GM12878 (cell line): ENCODE measurements around the gene DUSP16. TPM values are rescaled to one million over a fixed set of nuclear protein-coding genes. Genes with fewer than 3 reads are reported as not detected.

Source experiments
- ATAC-seq: fragments of 200-7000 bp; cut with Tn5 transposase; 3 replicates; pipeline ENCODE4 v1.9.1; 2020; ENCODE audit warnings: mild to moderate bottlenecking, moderate library complexity
- BruUV-seq: library from RNA; stranded (reverse); fragments of 400-500 nt; replicated peaks from 2 replicates; lab custom pipeline; 2021; lab: Mats Ljungman, UMichigan
- CTCF ChIA-PET: fragments of 300-600 bp; sonication (Branson Sonifier 250); formaldehyde crosslinking; extraction: SDS; loops from one replicate; lab custom pipeline; 2021; ENCODE audit warnings: inconsistent platforms; lab: Yijun Ruan, JAX
- POLR2A ChIA-PET: fragments of 350-600 bp; formaldehyde crosslinking; extraction: SDS; loops from one replicate; lab custom pipeline; 2021; ENCODE audit warnings: inconsistent platforms; lab: Charles Lee
- RAD21 ChIA-PET: fragments of 300-600 bp; sonication (Branson Sonifier 250); formaldehyde crosslinking; loops from one replicate; lab custom pipeline; 2023; ENCODE audit warnings: antibody characterized with exemption; ENCODE audit not compliant: unreplicated experiment; lab: Charles Lee
- SMC1A ChIA-PET: fragments of 300-600 bp; sonication (Branson Sonifier 250); formaldehyde crosslinking; loops from one replicate; lab custom pipeline; 2023; ENCODE audit not compliant: unreplicated experiment, uncharacterized antibody; lab: Charles Lee
- DNase-seq: peaks from one replicate; pipeline ENCODE4 v3.0.0-alpha.2; 2011; ENCODE audit warnings: low read depth, low spot score
- FAIRE-seq: peaks from 3 replicates; lab custom pipeline; 2011; peaks lifted over from hg19 to GRCh38; lab: Jason Lieb, UNC
- H2AFZ ChIP-seq: 2 replicates; pipeline ENCODE4 v1.6.0; 2011; ENCODE audit warnings: low read depth, low read length, control low read depth; ENCODE audit not compliant: control insufficient read depth
- H3K27ac ChIP-seq: 2 replicates; pipeline ENCODE4 v1.5.1; 2011; ENCODE audit warnings: control low read depth; ENCODE audit not compliant: control insufficient read depth, insufficient read depth
- H3K27me3 ChIP-seq, 2 experiments: replicated peaks in 1 of 2; 2 replicates each; pipeline versions ENCODE4 v1.6.0 to v1.6.1; 2011; ENCODE audit warnings: low read length in 1 of 2; ENCODE audit not compliant: control insufficient read depth in 2 of 2, insufficient read depth in 2 of 2
- H3K36me3 ChIP-seq, 2 experiments: 2 replicates each; pipeline ENCODE4 v1.5.1; 2011; ENCODE audit warnings: low read length in 1 of 2; ENCODE audit not compliant: control insufficient read depth in 2 of 2, insufficient read depth in 2 of 2
- H3K4me1 ChIP-seq: 2 replicates; pipeline ENCODE4 v1.6.1; 2011; ENCODE audit warnings: mild to moderate bottlenecking, low read length, moderate library complexity, mixed read lengths; ENCODE audit not compliant: control insufficient read depth, insufficient read depth
- H3K4me2 ChIP-seq: 2 replicates; pipeline ENCODE4 v1.6.0; 2011; ENCODE audit warnings: control low read depth; ENCODE audit not compliant: control insufficient read depth, insufficient read depth
- H3K4me3 ChIP-seq: fragments of 200-600 bp; sonication (generic); 2 replicates; pipeline ENCODE4 v1.5.1; 2016
- H3K79me2 ChIP-seq: 2 replicates; pipeline ENCODE4 v1.6.0; 2011; ENCODE audit warnings: low read length; ENCODE audit not compliant: control insufficient read depth, insufficient read depth
- H3K9ac ChIP-seq: 2 replicates; pipeline ENCODE4 v1.8.0; 2011; ENCODE audit warnings: low read length, control low read depth, mixed read lengths; ENCODE audit not compliant: control insufficient read depth, insufficient read depth
- H3K9me3 ChIP-seq: replicated peaks from 3 replicates; pipeline ENCODE4 v1.5.1; 2011; ENCODE audit warnings: mild to moderate bottlenecking, low read length; ENCODE audit not compliant: control insufficient read depth, insufficient read depth
- H4K20me1 ChIP-seq: 2 replicates; pipeline ENCODE4 v1.6.0; 2011; ENCODE audit not compliant: control insufficient read depth, insufficient read depth
- CBFB ChIP-seq: IDR thresholded peaks from 2 replicates; pipeline ENCODE4 v1.6.1; 2016; ENCODE audit warnings: antibody characterized with exemption, low read depth
- CBX5 ChIP-seq: sonication (generic); IDR thresholded peaks from 2 replicates; pipeline ENCODE4 v1.6.1; 2016; ENCODE audit warnings: low read depth, moderate library complexity, mild to moderate bottlenecking, inconsistent platforms
- CEBPB ChIP-seq, 2 experiments: fragments of 150-350 bp in 1 of 2; IDR thresholded peaks; 2 replicates each; pipeline ENCODE4 v1.6.1; 2012 to 2014; ENCODE audit warnings: low read depth in 2 of 2, low read length in 2 of 2, borderline replicate concordance in 1 of 2, inconsistent platforms in 1 of 2
- EED ChIP-seq: sonication (generic); IDR thresholded peaks from 2 replicates; pipeline ENCODE4 v1.6.1; 2016; ENCODE audit warnings: antibody characterized with exemption, low read depth
- EGR1 ChIP-seq, 2 experiments: IDR thresholded peaks; 1 replicate in 1 of 2; 2 replicates in 1 of 2; pipeline ENCODE4 v1.6.1; 2011 to 2012; ENCODE audit warnings: low read depth in 2 of 2, low read length in 2 of 2, borderline replicate concordance in 1 of 2, mild to moderate bottlenecking in 1 of 2, moderate library complexity in 1 of 2
- EP300 ChIP-seq, 2 experiments: fragments of 150-350 bp in 1 of 2; IDR thresholded peaks; 2 replicates each; pipeline ENCODE4 v1.6.1; 2011 to 2012; ENCODE audit warnings: low read depth in 2 of 2, low read length in 2 of 2, borderline replicate concordance in 1 of 2, improper control_type of control experiment in 1 of 2, inconsistent platforms in 1 of 2; ENCODE audit not compliant: control insufficient read depth in 1 of 2
- KAT2A ChIP-seq: conservative IDR thresholded peaks from 2 replicates; pipeline ENCODE4 v1.6.1; 2011; ENCODE audit warnings: low read depth, low read length; ENCODE audit not compliant: control insufficient read depth
- MEF2A ChIP-seq: IDR thresholded peaks from 2 replicates; pipeline ENCODE4 v1.6.1; 2011; ENCODE audit warnings: low read depth, mild to moderate bottlenecking, low read length, moderate library complexity; ENCODE audit not compliant: insufficient read depth
- MXI1 ChIP-seq: fragments of 150-350 bp; IDR thresholded peaks from 2 replicates; pipeline ENCODE4 v1.6.1; 2011; ENCODE audit warnings: low read depth, mild to moderate bottlenecking, inconsistent platforms, low read length, improper control_type of control experiment
- NFYB ChIP-seq: IDR thresholded peaks from 2 replicates; pipeline ENCODE4 v1.6.1; 2011; ENCODE audit warnings: low read depth, mild to moderate bottlenecking, low read length, improper control_type of control experiment, moderate library complexity; ENCODE audit not compliant: insufficient read depth
- RB1 ChIP-seq: fragments of 450-650 bp; formaldehyde crosslinking; IDR thresholded peaks from 2 replicates; pipeline ENCODE4 v1.6.1; 2017; ENCODE audit warnings: mild to moderate bottlenecking, borderline replicate concordance
- SIX5 ChIP-seq: IDR thresholded peaks from 2 replicates; pipeline ENCODE4 v1.6.1; 2011; ENCODE audit warnings: mild to moderate bottlenecking, low read depth, low read length, moderate library complexity; ENCODE audit not compliant: severe bottlenecking
- ZNF274 ChIP-seq: IDR thresholded peaks from one replicate; pipeline ENCODE4 v1.8.0; 2011; ENCODE audit not compliant: insufficient read length, insufficient read depth
- ZNF622 ChIP-seq: fragments of 450-650 bp; IDR thresholded peaks from 2 replicates; pipeline ENCODE4 v1.6.1; 2017; ENCODE audit warnings: mild to moderate bottlenecking, inconsistent platforms
- ZSCAN29 ChIP-seq: fragments of 450-650 bp; IDR thresholded peaks from 2 replicates; pipeline ENCODE4 v1.6.1; 2017; ENCODE audit warnings: mild to moderate bottlenecking, moderate library complexity
- WGBS: methylation state at CpG from one replicate; pipeline ENCODE4 v1.1.6; 2016; ENCODE audit warnings: low lambda C conversion rate; ENCODE audit not compliant: insufficient replicate concordance, insufficient coverage; ENCODE audit errors: missing lambda C conversion rate; 5-methylcytosine and 5-hydroxymethylcytosine counted together
- in situ Hi-C: fragments of 300-500 bp; cut with MboI; formaldehyde crosslinking; loops from 9 replicates; pipeline ENCODE4 v1.14.3; 2018; ENCODE audit warnings: mixed read lengths
- intact Hi-C: fragments of 100-400 bp; cut with micrococcal nuclease; formaldehyde crosslinking; loops from one replicate; pipeline ENCODE4 v1.14.2; 2022; ENCODE audit not compliant: unreplicated experiment
- polyA plus RNA-seq, 11 experiments: library from polyadenylated mRNA; depleted of rRNA in 4 of 11; unstranded in 6 of 11; stranded (reverse) in 5 of 11; fragments of >200 nt; fragmentation: Nextera tagmentation in 4 of 11; fragmentation: Illumina TruSeq in 1 of 11; extraction: Ambion mirVana in 4 of 11; extraction: Trizol in 1 of 11; gene quantifications; 1 replicate in 1 of 11; 2 replicates in 10 of 11; pipeline versions ENCODE4 v1.2.1 to v1.2.3, GENCODE V29; 2011 to 2016; ENCODE audit warnings: inconsistent platforms in 2 of 11, missing spikeins in 2 of 11, low read depth in 1 of 11
- total RNA-seq, 4 experiments: library from RNA; depleted of rRNA in 3 of 4; stranded (reverse); fragments of >200 nt in 3 of 4; fragmentation: Illumina TruSeq in 1 of 4; extraction: Trizol in 1 of 4; gene quantifications; 2 replicates each; pipeline versions ENCODE4 v1.2.1 to v1.2.3, GENCODE V29; 2013 to 2021
- TF ChIP-seq, protein P1 (sequence below): IDR thresholded peaks from 2 replicates; pipeline ENCODE4 v1.6.1; 2011; ENCODE audit warnings: borderline replicate concordance, low read depth, mild to moderate bottlenecking, moderate library complexity, low read length; ENCODE audit not compliant: insufficient read depth, poor library complexity, severe bottlenecking
- TF ChIP-seq, protein P2 (sequence below): fragments of 450-650 bp; conservative IDR thresholded peaks from 2 replicates; pipeline ENCODE4 v1.6.1; 2017; ENCODE audit warnings: mild to moderate bottlenecking, moderate library complexity

The DUSP16 gene
- total and polyA plus RNA-seq, 10 of the 15 experiments (the other 5 are each of a cell fraction or from before 2014, with no cell fraction given), result 3.9 to 75.3 (median 26.8) TPM

DNA sequence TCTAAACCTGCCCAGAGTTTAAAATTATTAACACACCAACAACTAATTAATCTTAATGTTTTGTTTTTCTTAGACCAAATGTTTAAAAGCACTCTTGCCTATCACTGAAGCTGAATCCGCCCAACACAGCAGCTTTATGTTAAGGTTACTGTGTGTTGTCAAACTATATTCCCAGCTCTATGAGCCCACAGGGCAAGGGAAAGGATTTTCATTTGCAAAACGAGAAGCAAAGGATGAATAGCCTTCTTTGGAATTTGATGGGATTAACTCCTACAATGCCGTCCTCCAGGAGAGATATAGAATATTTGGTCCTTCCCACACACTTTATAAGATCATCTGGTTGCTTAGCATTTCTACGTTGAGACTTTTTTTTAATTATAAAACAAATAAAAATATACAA is 43.7 kb downstream of the DUSP16 start:
- Histone ChIP-seq H4K20me1 (no peaks in the 10 kb centered on the region), H3K4me2 (no peak overlapping the region), H3K4me3 (no peak overlapping the region), H3K4me1 (no peaks in the 10 kb centered on the region), H3K27ac (no peak overlapping the region), H3K9ac (no peak overlapping the region), H3K36me3 (peaks cover 0 to 6% of the 10 kb centered on the region in 2 experiments), H3K79me2 (no peaks in the 10 kb centered on the region), H3K27me3 (no peaks in the 10 kb centered on the region), H2AFZ (no peak overlapping the region), H3K9me3 (no peaks in the 10 kb centered on the region)
- DNase-seq (no peak), ATAC-seq (no peak), FAIRE-seq (no peak)
- 76% methylated on average over 4 of the region's 4 CpGs for WGBS
- ChIA-PET SMC1A (interaction anchor here (0.8 to 5.2 kb wide), 10 partner anchors 9 to 142 kb away, joined by 3 to 34 read pairs (median 6); no protein-coding TSS in a partner anchor), CTCF (interaction anchor here (1.1 to 1.7 kb wide), 7 partner anchors 8 to 218 kb away, joined by 3 to 6 read pairs (median 5); no protein-coding TSS in a partner anchor), POLR2A (interaction anchor here (0.7 to 5.2 kb wide), 8 partner anchors 9 to 36 kb away, joined by 3 to 19 read pairs (median 4); no protein-coding TSS in a partner anchor), RAD21 (interaction anchor here (1.0 to 2.7 kb wide), 3 partner anchors 15 to 33 kb away, joined by 3 to 8 read pairs (median 6); no protein-coding TSS in a partner anchor)
- in situ Hi-C loops (no loop called here), intact Hi-C loops (no loop called here)
- TSS peak; percentile 12 for BruUV-seq
- no peak for TF ChIP-seq MEF2A
- TF ChIP-seq CEBPB (IDR thresholded peaks at IDR 0.05; ENCODE audit: borderline replicate concordance in 1 of 2, low read depth in 2 of 2, low read length in 2 of 2), result no peak
- TF ChIP-seq EGR1 (IDR thresholded peaks at IDR 0.05; ENCODE audit: borderline replicate concordance in 1 of 2, low read depth in 2 of 2, low read length in 2 of 2), result no peak
- no peak for TF ChIP-seq ZSCAN29
- TF ChIP-seq CBX5, result no peak
- TF ChIP-seq, protein P1, sequence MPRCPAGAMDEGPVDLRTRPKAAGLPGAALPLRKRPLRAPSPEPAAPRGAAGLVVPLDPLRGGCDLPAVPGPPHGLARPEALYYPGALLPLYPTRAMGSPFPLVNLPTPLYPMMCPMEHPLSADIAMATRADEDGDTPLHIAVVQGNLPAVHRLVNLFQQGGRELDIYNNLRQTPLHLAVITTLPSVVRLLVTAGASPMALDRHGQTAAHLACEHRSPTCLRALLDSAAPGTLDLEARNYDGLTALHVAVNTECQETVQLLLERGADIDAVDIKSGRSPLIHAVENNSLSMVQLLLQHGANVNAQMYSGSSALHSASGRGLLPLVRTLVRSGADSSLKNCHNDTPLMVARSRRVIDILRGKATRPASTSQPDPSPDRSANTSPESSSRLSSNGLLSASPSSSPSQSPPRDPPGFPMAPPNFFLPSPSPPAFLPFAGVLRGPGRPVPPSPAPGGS, result no peak
- no peak for TF ChIP-seq EP300 (IDR thresholded peaks at IDR 0.05; ENCODE audit: borderline replicate concordance in 1 of 2, control insufficient read depth in 1 of 2, low read depth in 2 of 2, low read length in 2 of 2)
- no peak for TF ChIP-seq ZNF274
- no peak for TF ChIP-seq ZNF622
- no peak for TF ChIP-seq CBFB
- no peak for TF ChIP-seq RB1
- TF ChIP-seq NFYB, result no peak
- TF ChIP-seq MXI1, result no peak
- no peak for TF ChIP-seq KAT2A
- TF ChIP-seq, protein P2, sequence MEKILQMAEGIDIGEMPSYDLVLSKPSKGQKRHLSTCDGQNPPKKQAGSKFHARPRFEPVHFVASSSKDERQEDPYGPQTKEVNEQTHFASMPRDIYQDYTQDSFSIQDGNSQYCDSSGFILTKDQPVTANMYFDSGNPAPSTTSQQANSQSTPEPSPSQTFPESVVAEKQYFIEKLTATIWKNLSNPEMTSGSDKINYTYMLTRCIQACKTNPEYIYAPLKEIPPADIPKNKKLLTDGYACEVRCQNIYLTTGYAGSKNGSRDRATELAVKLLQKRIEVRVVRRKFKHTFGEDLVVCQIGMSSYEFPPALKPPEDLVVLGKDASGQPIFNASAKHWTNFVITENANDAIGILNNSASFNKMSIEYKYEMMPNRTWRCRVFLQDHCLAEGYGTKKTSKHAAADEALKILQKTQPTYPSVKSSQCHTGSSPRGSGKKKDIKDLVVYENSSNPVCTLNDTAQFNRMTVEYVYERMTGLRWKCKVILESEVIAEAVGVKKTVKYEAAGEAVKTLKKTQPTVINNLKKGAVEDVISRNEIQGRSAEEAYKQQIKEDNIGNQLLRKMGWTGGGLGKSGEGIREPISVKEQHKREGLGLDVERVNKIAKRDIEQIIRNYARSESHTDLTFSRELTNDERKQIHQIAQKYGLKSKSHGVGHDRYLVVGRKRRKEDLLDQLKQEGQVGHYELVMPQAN, result no peak
- TF ChIP-seq EED, result no peak
- no peak for TF ChIP-seq SIX5
